ENCODE results near the gene SPATC1L. TPM values are rescaled to one million over a fixed set of nuclear protein-coding genes. Genes with fewer than 3 reads are reported as not detected.
"Not testable (repeated sequence)": the region's sequence is repeated elsewhere in the genome, so short reads cannot be mapped to it uniquely, and the experiment has no call there.

Gene SPATC1L
- total RNA-seq, 1 donor from 2014 or later, result 27.1 TPM

DNA sequence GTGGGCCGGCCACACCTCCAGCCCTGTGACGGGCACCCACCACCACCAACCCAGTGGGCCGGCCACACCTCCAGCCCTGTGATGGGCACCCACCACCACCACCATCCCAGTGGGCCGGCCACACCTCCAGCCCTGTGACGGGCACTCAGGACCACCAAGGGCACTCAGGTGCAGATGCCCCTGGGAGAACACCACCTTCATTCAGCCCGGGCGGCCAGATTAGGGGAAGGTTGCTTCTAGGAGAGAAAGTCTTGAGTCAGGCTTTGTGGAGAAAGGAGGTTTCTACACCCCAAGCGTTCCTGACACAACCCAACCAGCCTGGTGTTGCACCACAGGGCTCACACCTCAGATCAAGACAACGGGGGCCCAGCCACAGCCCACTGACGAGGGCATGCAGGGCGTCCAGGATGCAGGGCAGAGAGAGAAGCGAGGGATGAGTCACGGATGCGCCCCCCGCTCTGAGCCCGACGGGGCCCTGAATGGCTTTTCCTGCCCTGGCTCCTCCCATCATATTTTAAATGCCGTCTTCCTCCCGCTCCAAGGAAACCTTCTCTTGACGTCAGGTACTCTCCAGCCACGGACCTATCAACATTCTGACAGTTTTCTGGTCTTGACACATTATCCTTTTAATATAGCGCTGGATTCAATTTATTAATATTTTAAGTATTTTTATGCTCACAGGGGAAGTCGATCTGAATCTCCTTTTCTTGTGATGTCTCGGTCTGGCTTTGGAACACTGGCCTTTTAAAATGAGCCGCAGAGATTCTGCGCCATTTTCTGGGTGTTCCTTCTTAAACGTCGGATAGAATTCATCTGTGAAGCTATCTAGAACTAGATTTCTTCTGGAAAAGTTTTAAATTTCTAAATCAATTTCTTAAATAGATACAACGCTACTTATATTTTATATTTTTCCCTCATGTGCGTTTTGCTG, 631 bp upstream of the SPATC1L start:
- no peak for DNase-seq (ENCODE audit: extremely low read depth, low read depth, low spot score)

DNA sequence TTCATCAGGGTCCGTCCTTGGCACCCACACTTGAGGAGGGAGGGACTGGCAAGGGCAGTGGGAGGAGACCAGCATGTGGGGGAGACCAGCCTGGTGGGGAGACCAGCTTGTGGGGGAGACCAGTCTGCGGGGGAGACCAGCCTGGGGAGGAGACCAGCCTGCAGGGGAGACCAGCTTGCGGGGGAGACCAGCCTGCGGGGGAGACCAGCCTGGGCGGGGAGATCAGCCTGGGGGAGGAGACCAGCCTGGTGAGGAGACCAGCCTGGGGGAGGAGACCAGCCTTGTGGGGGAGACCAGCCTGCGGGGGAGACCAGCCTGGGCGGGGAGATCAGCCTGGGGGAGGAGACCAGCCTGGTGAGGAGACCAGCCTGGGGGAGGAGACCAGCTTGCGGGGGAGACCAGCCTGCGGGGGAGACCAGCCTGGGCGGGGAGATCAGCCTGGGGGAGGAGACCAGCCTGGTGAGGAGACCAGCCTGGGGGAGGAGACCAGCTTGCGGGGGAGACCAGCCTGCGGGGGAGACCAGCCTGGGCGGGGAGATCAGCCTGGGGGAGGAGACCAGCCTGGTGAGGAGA, 836 bp downstream of the SPATC1L start:
- DNase-seq (ENCODE audit: extremely low read depth, low read depth, low spot score), result not testable (repeated sequence)

DNA sequence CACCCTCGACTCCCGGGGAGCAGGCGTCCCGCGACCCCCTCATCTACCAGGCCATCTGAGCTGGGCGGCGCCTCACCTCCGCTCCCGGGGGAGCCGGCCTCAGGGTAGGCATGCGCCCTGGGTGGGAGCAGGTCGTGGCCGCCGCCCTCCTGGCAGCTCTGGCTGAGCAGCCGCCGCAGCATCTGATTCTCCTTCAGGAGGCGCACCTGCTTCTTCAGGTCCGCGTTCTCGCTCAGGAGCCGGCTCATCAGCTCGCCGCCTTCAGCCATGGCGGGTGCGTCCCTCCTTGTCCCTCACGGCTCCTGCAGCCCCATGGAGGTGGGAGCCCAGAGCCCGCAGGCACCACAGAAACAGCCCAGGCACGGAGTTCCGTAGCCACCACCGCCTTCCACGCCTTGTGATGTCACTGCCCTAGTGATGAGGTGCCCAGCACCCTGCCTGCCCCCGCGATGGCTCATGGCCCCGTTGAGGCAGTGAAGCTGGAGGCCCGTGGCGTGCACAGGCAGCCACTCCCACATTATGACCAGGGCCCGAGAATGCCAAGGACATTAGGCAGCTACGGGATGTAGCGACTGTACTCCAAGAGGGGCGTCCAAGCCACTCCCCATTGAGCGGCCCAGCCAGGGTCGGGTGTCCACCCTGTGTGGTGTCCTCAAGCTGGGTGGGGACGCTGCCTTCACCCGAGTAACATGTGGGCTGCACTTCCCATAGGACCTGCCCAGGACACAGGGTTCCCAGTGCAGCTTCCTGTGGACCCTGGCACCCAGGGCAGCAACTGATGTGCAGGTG, 1.5 kb downstream of the SPATC1L start:
- no peak for DNase-seq (ENCODE audit: extremely low read depth, low read depth, low spot score)

DNA sequence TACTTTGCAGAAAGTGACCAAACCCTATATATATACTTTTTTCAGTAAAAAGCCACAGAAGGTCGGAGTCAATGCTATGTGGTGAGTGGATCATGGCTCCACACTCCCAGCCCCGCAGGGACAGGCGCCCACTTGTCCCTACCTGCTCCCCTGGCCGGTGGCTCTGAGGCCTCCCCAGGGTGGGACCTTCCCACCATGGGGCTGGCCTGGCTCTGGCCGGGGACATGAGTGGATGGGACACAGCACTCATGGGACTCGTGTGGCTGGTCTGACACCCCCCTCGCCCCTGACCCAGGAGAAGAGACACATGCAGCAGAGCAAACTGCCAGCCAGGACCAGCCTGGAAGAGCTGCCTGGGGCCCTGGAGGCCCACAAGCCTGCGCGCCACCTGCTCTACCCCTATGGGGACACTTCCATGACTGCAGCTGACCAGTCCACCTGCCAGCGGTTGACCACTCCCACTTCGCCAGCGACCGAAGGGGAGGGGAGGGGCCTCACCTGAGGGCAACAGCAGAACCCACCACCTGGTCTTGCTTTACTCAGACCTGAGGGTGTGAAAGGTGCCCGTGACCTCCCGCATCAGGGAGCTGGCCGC, 2.2 kb downstream of the SPATC1L start:
- DNase-seq (ENCODE audit: extremely low read depth, low read depth, low spot score), result no peak

DNA sequence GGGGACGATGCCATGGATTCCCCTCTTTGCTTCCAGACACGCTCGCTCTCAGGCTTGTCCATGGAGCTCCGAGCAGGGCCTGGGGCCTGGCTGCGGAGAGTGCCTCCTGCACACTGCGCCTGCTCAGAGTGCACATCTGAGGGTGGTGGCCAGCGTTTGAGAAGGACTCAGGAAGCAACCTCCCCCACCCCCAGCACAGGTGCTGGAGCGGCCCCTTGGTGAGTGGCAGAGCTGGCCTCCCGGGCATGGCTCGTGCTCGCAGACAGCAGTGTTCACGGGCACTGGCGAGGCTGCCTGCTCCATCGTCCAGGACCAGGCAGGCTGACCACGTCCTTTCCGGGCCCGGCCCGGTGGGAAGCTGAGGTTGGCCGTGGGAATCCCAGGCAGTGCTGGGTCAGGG, 2.8 kb downstream of the SPATC1L start:
- no peak for DNase-seq (ENCODE audit: extremely low read depth, low read depth, low spot score)

DNA sequence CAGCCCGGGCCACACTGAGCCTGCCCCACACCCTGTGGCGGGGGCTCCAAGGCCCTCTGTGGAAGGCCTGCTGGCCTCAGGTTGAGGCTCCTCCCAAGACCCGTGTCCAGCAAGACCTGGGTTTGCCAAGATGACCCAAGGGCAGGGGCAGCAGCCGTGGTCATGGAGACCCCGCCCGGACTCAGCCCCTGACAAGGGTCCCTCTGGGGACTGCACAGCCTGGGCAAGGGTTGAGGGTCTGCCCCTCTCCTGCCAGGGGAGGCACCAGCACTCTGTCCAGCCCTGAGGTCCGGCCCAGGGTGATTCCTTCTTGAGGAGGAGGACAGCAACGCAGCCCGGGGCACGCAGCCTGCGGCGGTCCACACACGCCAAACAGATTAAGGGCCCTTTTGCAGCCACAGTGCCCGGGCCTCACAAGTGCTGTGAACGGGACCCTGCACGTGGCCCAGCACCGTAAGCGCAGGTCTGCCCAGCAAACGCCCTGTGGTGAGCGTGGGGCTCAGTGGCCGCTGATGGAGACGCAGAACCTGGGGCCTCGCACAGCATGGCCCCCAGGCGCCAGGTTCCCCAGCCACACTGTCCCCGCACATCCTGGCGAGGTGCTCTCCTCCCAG, 3.4 kb downstream of the SPATC1L start:
- no peak for DNase-seq (ENCODE audit: extremely low read depth, low read depth, low spot score)

DNA sequence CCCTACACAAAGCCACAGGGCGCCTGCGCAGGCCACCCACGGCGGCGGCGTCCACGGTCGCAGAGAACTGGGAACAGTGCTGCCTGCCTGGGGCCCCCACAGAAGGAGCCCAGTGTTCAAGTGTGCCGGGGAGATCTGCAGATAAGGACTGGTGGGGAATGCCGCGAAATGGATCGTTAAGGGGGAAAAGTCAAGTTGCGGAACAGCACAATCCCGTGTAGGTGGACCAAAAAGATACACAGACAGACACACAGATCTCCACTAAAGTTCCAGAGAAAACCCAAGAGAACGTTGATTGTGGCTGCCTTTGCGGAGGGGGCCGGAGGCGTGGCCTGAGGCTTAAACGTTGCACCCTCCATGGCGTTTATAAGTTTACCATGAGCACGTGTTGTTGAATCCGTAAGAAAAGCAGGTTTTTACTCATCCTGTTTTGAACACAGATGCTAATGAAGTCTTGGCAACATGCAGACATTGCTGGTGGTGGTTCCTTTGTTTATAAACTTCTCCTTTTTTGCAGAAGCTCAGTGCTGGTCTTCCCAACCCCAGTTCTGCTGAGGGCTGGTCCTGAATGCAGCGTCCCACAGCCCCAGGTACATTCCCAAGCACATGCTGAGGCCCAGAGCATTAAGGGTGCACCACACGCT, 4.1 kb downstream of the SPATC1L start:
- DNase-seq (ENCODE audit: extremely low read depth, low read depth, low spot score), result no peak

DNA sequence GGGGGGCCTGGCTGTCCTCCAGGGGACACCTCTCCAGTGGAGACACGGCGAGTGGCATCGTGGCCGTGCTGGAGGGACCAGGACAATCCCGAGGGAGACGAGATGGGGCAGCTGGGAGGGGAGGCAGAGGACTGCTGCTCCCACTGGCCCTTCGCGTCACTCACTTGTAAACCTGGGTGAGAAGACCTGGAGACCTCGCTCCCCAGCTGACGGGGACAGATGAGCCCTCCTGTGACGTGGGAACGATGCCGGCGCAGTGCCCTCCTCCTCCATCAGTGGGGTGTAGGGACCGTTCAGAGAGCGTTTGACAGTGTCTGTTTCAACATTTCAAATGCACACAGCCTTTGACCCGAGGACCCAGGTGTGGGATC, 4.6 kb downstream of the SPATC1L start:
- no peak for DNase-seq (ENCODE audit: extremely low read depth, low read depth, low spot score)

DNA sequence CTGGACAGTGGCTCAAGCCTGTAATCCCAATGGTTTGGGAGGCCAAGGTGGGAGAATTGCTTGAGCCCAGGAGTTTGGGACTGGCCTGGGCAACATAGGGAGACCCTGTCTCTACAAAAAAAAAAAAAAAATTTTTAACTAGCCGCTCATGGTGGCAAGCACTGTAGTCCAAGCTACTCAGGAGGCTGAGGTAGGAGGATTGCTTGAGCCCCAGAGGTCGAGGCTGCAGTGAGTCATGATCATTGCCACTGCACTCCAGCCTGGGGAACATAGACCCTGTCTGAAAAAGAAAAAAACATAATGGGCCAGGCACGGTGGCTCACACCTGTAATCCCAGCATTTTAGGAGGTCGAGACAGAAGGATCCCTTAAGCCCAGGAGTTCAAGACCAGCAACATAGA, 5.3 kb downstream of the SPATC1L start:
- no peak for DNase-seq (ENCODE audit: extremely low read depth, low read depth, low spot score)

DNA sequence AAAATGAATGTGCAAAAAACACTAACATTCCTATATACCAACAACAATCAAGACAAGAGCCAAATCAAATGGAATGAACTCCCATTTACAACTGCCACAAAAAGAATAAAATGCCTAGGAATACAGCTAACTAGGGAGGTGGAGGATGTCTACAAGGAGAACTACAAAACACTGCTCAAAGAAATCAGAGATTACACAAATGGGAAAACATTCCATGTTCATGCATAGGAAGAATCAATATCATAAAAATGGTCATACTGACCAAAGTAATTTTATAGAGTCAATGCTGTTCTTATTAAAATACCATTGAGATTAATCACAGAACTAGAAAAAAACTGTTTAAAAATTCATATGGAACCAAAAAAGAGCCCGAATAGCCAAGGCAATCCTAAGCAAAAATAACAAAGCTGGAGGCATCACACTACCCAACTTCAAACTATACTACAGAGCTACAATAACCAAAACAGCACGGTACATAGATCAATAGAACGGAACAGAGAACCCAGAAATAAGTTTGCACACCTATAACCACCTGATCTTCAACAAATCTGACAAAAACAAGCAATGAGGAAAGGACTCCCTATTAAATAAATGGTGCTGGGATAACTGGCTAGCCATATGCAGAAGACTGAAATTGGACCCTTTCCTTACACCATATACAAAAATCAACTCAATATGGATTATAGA, 7.7 kb downstream of the SPATC1L start:
- not testable (repeated sequence) for DNase-seq (ENCODE audit: extremely low read depth, low read depth, low spot score)

DNA sequence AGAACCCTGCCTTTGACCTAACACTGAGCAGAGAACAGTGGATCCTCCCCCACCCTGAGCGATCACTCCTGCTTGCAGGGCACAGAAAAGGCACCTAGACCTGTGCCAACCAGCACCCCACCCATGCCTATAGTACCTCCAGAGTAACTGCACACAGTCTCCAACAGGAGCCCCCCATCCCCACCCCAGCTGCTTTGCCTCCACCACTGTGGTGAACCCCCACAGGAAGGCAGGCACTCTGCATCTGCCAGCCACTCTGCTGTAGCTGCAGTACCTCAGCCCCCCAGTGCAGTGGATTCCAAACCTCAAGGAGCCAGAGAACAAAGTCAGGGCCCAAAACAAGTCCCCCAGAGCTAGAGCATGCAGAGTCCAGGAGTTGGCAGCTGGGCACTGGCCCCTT, 10.7 kb downstream of the SPATC1L start:
- DNase-seq (ENCODE audit: extremely low read depth, low read depth, low spot score), result no peak

DNA sequence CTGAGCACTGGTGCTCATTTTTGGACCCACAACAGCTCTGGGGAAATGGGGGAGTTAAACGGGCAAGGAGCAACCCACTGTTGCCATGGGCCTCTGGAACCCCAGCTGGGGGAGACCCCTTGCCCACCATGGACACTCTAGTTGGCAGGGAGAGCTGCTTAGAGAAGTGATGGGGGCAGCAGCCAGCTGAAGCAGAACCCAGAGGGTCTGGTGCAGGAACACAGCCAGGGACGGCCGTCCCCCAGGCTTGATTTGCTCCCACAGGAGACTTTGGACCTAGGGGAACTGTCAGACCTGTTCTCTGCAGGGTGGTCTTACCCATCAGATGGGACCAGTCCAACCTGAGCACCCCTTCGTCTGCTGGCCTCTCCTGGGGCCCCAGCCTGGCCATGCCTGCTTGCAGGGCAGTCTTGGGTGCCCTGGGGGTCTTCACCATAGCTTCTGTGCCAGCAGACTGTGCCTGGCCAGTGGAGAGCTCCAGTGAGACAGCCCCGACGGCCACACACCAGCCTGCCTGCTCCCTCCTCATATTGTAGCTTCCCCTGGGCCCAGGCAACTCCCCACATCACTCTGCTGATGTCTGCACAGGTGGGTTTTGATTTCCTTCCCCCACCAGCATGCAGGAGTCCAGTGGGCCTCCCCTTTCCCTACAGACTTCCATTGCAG, 11.3 kb downstream of the SPATC1L start:
- DNase-seq (ENCODE audit: extremely low read depth, low read depth, low spot score), result no peak

DNA sequence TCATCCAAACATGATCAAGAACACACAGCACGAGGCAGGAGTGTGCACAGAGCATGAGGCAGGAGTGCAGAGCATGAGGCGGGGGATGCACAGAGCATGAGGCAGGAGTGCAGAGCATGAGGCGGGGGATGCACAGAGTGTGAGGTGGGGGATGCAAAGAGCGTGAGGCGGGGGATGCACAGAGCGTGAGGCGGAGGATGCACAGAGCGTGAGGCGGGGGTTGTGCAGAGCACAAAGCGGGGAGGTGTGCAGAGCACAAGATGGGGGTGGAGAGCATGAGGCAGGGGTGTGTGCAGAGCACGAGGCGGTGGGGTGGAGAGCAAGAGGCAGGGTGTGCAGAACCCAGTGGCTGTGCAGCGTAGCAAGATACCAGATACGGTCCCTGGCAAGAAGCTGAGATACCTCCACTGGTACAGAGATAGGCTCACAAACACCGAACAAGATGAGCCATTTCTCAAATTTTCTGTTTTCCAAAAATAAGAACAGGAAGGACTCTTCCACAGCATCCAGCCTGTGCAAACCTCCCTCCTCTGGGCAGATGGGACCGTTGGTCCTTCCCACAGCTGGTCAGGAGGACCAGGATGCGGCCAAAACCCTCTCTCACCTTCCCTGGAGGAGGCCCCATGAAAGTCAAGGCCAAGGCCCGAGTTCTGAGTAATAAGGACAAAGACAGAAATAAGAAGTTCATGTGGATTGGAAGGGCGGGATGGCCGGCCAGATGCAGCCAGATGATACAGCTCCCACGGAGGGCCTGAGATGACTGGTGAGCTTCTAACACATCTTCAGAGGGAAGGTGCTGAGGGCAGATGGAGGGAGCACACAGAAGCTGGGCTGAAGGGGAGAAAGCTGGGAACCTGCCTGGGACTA, 12.0 kb downstream of the SPATC1L start:
- DNase-seq (ENCODE audit: extremely low read depth, low read depth, low spot score), result no peak

DNA sequence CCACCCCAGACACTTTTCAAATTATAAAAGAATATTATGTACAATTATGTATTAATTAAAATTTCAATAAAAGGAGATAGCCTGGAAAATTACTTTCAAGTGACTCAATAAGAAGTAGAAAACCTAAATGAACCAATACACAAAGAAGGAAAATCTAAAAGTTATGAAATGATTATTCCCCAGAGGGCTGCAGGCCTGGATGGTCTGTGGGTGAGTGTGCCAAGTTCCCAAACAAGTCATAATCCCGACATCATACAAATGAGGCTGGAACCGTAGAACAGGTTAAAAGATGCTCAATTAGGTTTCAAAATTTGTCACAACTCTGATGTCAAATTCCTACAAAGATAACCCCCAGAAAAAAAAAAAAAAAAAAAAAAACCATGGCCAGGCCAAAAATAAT, 12.7 kb downstream of the SPATC1L start:
- no peak for DNase-seq (ENCODE audit: extremely low read depth, low read depth, low spot score)

DNA sequence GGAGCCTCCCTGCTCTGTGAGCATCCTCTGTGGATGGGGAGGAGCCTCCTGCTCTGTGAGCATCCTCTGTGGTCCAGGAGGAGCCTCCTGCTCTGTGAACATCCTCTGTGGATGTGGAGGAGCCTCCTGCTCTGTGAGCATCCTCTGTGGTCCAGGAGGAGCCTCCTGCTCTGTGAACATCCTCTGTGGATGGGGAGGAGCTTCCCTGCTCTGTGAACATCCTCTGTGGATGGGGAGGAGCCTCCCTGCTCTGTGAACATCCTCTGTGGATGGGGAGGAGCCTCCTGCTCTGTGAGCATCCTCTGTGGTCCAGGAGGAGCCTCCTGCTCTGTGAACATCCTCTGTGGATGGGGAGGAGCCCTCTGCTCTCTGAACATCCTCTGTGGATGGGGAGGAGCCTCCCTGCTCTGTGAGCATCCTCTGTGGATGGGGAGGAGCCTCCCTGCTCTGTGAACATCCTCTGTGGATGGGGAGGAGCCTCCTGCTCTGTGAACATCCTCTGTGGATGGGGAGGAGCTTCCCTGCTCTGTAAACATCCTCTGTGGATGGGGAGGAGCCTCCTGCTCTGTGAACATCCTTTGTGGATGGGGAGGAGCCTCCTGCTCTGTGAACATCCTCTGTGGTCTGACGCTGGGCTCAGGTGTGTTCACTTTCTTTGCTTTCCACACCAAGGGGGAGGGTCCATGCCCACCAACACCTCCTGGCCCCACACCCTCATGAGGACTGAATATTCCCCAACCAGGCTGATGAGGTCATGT, 13.6 kb downstream of the SPATC1L start:
- DNase-seq (ENCODE audit: extremely low read depth, low read depth, low spot score), result not testable (repeated sequence)

DNA sequence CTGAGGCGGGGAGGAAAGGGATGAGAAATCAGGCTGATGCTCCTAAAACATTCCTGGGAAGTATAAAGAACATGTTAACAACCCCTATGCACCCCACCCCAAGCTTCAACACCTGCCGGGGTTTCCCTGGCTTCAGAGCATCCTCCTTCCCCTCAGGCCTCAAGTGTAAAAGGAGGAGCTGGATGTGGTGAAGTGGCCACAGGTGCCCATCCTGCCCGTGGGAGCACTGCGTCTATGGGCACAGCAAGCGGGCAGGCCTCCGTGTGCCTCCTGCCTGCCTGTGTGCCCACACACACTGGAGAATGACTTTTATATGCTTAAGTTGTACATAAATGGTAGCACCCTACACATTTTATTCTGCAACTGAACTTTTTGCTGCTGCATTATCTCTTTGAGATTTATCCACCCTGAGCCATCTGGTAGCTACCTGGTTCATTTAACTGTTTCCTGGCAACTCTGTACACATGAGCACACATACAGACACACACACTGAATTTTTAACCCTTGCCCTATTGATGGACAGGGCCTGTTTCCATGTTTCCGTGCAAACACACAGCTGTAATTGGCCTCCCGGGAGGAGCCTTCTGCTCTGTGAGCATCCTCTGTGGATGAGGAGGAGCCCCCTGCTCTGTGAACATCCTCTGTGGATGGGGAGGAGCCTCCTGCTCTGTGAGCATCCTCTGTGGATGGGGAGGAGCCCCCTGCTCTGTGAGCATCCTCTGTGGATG, 15.4 kb downstream of the SPATC1L start:
- DNase-seq (ENCODE audit: extremely low read depth, low read depth, low spot score), result no peak

DNA sequence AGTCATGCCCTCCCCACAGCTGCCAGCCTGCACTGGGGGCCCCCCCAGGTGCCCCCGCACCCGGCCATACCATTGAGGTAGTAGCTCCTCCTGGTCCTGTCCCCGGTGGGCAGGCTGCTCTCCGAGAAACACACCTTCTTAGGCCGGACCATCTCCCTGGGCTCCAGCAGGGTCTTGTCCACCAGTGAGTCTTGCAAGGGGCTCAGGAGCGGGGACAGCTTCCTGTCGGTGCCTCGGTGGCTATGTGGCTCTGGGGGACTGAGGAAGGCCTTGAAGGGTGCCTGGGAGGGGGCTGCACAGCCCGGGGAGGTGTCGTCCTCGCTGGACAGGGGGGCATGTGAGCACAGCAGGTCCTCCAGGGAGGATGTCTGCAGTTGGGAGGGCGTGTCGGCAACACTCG, 16.0 kb downstream of the SPATC1L start:
- no peak for DNase-seq (ENCODE audit: extremely low read depth, low read depth, low spot score)
